HG02885 (cell line): ENCODE data around the gene UNC93B1.

Source experiments
- ATAC-seq: cut with Tn5 transposase; IDR thresholded peaks from one replicate; pipeline ENCODE4 v1.9.1; 2021; ENCODE audit warnings: mild to moderate bottlenecking; ENCODE audit not compliant: unreplicated experiment, poor library complexity

UNC93B1 gene, protein sequence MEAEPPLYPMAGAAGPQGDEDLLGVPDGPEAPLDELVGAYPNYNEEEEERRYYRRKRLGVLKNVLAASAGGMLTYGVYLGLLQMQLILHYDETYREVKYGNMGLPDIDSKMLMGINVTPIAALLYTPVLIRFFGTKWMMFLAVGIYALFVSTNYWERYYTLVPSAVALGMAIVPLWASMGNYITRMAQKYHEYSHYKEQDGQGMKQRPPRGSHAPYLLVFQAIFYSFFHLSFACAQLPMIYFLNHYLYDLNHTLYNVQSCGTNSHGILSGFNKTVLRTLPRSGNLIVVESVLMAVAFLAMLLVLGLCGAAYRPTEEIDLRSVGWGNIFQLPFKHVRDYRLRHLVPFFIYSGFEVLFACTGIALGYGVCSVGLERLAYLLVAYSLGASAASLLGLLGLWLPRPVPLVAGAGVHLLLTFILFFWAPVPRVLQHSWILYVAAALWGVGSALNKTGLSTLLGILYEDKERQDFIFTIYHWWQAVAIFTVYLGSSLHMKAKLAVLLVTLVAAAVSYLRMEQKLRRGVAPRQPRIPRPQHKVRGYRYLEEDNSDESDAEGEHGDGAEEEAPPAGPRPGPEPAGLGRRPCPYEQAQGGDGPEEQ

DNA sequence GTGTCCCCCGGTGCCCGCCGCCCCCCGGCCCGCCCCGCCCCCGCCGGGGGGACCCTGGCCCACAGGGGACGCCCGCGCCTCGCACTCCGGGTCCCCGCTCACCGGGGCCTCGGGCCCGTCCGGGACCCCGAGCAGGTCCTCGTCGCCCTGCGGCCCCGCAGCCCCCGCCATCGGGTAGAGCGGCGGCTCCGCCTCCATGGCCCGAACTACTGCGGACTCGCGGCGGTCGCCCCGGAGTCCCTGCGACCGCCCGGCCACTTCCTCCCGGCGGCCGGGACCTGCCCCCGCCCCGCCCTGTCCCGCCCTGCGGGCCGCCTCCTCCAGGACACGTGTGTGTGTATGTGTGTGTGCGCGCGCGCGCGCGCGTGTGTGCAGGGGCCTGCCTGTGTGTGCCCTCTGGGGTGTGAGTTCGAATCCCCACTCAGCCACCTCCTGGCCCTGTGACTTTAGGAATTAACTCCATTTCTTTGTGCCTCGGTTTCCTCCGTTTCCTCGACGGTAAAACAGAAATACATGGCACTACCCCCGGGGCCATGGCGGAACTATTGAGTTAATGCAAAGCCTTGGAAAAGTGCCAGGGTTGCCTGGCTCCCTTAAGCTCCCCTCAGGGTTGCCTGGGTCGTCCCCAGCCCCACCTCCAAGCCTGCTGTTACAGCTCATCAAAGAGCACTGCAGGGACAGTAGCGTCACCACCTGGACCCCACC lies at the start of gene UNC93B1:
TSS of gene UNC93B1 (minus strand) at position 252 of the 705 bp plus-strand sequence. CDS start at position 198, 54 bp downstream.
- ATAC-seq: peak; percentile 67

DNA sequence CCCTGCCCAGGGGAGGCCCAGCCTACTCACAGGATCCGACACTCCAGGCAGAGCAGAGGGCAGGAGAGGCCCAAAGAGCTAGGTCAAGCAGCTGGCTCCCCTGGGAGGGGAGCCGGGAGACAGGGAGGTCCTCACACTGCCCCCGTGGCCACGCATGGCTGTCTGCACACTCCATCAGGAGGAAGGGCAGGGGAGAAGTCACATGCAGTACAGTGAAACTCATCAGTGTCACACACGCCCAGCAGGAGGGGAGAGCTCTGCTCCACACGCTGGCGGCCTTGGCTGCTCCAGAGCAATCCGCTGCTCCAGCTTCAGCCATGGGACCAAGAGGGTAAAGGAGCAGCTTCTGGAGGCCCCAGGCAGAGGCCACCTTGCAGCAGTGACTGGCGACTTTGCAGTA lies 49.2 kb upstream of the UNC93B1 start:
- ATAC-seq: no peak

DNA sequence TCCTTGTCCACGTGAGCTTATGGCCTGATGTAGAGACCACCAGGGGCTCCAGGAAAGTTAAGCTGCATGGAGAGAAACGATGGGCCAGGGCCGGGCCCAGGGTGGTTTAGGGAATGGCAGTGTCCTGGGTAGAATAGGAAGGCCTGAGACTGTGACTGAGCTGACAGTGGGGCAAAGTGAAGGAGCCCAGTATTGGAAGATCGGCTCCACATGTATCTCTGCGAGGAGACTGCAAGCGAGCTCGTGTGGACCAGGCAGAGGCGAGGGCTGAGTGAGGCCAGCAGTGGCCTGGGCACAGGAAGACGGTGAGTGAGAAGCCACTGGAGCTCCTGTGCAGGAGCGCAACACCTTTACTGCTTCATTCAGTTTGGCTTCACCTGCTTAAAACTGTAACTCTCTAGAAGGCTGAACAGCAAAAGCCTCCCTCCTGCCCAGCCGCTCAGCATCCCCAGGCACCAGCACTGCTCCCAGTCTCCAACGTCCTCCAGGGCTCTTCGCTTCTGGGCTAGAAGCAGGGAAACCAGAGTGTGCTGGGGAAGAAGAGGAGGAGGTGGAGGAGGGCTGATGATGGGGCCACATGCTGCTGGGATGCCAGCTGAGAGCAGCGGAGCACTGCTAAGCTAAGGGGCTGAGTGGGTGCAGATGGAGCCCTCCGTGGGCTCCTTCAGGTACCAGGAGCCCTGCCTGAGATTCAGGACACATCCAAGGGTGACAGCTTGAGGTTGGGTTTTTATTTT lies 48.4 kb upstream of the UNC93B1 start:
- no peak for ATAC-seq

DNA sequence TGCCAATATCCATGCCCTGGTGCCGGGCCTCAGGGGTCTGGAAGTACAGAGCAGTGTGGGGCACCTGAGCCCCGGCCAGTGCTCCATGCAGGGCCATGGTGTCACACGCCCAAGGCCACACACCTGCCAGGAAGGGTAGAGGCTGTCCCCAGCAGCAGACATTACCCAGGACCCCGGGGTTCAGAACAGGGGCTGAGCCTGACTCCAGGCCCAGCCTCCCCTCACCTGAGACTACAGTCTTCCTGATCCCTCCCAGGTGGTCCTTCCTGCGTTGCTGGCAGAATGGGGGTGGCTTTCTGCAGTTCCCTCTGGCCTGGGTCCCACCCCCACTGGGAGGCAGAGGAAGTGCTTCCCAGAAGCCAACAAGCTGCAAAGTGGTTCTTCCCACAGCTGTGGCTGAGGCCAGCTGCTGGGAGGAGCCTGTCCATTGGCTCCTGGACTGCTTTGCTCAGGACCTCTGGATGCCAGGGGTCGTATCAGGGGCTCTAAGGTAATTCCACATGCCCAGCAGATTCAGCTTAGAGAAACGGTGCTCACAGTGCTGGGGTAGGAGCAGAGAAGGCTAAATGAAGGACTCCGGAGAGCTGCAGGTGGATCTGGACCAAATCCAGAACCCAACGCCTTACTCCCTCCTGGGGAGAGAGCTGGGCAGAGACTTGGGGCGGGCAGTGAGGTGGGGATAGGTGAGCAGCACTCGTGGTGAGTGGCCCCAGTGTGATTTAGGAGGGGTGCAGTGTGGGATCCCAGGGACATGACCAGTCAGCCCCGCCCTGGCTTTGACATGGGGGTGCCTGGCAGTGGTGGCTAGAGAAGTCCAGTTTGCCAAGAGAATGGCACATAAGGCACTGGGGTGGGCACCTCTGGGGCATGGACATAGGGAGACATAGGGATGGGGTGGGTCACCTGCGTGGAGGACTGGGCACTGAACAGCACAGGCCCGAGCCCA lies 47.6 kb upstream of the UNC93B1 start:
- ATAC-seq: no peak

DNA sequence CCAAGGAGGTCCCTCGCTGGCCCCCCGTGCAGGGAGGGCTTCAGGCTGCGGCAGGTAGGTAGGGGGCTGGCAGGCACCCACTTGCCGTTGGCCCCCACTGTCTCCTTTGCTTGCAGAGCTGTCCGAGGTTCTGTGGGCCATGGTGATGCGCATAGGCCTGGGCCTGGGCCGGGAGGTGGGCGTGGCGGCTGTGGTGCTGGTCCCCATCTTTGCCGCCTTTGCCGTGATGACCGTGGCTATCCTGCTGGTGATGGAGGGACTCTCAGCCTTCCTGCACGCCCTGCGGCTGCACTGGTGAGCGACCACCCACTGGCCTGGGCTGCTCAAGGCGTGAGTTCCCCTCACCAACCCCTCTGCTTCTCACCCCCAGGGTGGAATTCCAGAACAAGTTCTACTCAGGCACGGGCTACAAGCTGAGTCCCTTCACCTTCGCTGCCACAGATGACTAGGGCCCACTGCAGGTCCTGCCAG lies 46.5 kb upstream of the UNC93B1 start:
- ATAC-seq: no peak

DNA sequence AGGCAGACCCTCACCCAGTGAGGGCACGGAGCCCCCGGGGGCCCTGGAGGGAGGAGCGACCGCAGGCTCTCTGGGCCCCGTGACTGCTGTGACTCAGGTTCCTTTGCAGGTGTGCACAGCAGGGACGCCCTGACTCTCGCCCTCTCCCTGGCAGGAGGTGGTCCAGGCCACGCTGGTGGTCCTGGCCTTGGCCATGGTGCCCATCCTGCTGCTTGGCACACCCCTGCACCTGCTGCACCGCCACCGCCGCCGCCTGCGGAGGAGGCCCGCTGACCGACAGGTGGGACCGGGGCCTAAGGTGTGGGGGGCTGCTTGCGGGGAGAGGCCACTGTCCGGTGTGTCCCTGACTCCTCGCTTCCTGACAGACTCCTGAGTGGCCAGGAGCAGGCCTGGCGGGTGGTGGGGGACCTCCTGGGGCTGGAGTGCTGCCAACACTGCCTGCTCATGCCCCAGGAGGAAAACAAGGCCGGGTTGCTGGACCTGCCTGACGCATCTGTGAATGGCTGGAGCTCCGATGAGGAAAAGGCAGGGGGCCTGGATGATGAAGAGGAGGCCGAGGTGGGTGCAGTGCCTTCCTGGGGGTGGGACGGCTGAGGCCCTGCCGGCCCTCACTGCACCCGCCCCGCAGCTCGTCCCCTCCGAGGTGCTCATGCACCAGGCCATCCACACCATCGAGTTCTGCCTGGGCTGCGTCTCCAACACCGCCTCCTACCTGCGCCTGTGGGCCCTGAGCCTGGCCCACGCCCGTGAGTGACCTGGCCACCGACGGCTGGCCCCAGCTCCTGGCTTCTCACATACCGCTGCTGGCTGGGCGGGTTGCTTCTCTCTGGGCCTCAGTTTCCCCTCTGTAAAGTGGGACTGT lies 45.8 kb upstream of the UNC93B1 start:
- ATAC-seq: no peak

DNA sequence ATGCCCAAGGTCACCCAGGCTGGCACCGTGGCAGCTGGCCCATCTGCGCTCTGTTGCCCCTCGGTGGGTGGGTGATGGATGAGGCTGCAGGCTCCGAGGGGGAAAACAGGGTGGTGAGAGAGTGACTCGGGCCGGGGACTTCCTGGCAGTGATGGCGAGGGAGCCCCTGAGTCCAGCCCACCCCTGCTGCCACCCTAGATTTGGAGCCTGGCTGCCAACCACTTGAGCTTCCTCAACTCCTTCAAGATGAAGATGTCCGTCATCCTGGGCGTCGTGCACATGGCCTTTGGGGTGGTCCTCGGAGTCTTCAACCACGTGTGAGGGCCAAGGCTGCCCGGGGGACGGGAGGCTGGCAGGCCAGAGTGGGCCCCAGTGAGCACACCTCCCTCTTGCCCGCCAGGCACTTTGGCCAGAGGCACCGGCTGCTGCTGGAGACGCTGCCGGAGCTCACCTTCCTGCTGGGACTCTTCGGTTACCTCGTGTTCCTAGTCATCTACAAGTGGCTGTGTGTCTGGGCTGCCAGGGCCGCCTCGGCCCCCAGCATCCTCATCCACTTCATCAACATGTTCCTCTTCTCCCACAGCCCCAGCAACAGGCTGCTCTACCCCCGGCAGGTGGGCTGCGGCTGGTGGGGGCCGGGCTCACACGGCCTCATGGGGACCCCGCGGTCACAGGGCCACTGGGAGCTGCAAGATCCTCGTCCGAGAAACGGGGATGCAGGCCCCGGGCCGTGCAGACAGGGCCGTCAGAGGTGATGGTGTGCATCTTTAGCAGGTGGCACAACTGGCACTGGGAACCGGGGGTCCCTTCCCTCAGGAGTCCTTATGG lies 45.0 kb upstream of the UNC93B1 start:
- ATAC-seq: no peak

DNA sequence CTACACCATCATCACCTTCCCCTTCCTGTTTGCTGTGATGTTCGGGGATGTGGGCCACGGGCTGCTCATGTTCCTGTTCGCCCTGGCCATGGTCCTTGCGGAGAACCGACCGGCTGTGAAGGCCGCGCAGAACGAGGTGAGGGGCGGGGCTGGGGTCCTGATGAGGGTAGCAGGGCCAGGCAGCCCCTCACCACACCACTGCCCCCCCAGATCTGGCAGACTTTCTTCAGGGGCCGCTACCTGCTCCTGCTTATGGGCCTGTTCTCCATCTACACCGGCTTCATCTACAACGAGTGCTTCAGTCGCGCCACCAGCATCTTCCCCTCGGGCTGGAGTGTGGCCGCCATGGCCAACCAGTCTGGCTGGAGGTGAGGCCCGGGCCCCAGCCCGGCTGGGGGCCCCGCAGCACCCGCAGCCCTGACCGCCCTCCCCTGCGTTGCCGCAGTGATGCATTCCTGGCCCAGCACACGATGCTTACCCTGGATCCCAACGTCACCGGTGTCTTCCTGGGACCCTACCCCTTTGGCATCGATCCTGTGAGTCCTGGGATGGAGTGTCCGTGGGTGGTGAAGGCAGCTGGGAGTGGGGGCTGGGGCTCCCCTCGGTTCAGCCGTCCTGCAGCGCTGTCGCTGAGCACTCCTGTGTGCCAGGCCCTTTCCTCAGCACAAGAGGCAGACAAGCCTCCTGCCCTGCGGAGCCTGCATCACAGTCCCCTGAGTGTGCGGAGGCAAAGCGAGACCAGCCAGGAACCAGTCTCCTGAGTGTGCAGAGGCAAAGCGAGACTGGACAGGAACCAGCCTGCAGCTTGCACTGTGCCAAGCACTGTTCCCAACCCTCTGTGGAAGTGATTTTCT lies 43.8 kb upstream of the UNC93B1 start:
- no peak for ATAC-seq

DNA sequence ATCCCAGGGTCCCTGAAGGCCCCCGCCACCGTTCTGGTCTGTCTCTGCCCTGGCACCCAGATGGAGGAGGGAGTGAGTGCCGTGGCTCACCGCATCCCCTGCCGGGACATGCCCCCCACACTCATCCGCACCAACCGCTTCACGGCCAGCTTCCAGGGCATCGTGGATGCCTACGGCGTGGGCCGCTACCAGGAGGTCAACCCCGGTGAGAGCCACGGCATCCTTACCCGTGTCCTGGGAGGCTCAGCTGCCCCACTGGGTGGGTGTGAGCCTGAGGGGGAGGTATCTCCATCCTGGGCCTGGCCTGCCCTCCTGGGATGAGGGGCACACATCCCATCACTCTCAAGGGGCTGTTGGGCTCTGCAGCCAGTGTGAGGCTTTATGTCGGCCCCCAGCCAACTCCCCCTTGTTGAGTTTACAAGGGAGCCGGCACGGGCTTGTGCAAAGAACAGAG lies 41.0 kb upstream of the UNC93B1 start:
- no peak for ATAC-seq

DNA sequence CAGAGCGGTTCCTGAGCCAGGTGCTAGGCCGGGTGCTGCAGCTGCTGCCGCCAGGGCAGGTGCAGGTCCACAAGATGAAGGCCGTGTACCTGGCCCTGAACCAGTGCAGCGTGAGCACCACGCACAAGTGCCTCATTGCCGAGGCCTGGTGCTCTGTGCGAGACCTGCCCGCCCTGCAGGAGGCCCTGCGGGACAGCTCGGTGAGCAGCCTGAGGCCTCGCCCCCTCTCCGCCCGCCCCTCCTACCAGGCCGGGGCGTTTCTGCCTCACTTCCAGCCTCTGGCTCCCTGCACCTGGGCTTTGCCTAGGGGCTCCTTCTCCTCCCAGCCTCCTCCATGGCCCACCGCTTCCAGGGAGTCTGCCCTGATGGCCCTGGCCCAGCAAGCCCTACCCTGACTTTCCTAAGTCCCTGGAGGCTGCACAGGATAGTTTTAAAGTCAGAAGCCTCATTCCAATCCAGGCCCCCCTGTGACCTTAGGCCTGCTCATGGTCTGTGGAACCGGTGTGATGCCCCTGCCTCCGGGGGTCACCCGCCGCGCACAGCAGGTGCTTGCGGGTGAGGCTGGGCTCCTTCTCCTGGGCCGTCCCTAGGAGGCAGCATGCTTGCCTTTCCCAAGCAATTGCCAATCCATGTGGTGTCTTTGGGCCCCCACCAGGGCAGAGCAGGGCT lies 40.4 kb upstream of the UNC93B1 start:
- no peak for ATAC-seq

DNA sequence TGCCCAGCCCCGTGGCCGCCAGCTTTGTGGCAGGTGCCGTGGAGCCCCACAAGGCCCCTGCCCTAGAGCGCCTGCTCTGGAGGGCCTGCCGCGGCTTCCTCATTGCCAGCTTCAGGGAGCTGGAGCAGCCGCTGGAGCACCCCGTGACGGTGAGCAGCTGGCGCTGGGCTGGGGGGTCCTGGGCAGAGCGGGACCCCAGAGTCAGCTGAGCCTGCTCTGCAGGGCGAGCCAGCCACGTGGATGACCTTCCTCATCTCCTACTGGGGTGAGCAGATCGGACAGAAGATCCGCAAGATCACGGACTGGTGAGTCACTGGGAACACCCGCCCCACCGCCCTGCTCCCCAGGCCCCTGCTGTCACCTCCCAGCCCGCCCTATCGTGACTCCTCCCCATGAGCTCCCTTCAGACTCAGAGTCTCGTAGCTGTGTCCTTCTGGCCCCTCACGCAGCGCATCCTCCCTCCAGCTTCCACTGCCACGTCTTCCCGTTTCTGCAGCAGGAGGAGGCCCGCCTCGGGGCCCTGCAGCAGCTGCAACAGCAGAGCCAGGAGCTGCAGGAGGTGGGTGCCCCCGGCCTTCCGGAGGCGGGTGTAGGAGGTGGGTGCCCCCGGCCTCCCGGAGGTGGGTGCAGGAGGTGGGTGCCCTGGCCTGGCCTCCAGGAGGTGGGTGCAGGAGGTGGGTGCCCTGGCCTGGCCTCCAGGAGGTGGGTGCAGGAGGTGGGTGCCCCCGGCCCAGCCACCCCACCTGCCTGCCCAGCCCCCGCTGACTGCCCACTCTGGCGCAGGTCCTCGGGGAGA lies 39.6 kb upstream of the UNC93B1 start:
- ATAC-seq: no peak

DNA sequence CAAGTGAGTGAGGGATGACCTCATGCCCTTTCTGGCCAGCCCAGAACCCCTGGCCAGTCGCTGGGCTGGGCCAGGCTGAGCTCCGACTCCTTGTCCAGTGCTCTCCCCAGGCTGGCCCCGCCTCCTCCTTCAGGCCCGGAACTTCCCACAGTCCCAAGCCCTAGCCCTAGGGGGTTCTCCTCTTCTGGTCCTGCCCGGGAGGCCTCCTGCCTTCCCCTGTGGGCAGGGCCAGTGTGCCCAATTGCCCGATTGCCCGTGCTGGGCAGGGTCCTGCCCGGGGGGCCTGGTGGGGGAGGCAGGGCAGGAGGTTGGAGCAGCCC lies 39.1 kb upstream of the UNC93B1 start:
- ATAC-seq: no peak

DNA sequence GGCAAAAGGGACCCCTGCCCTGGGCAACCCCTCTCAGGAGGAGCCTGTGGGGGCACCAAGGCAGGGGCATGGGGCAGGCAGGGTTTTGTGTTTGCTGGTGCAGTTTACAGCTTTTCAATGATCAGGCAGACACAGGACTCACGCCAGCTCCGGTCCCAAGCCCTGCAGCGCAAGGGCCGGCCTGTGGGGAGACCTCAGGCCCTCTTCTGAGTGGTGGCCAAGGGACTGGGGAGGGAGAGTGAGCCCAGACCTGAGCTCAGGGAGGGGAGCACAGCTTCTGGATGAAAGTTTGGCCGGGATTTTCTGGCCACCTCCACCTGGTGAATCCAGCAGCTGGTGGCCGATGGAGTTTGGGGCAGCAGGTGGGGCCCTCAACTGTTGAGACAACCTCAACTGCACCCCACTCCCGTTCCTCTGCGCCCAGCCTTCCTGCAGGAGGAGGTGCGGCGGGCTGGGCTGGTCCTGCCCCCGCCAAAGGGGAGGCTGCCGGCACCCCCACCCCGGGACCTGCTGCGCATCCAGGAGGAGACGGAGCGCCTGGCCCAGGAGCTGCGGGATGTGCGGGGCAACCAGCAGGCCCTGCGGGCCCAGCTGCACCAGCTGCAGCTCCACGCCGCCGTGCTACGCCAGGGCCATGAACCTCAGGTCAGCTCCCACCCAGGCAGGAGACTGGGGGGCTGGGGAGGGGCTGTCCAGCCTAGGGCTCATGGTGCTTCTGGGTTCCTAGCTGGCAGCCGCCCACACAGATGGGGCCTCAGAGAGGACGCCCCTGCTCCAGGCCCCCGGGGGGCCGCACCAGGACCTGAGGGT lies 38.5 kb upstream of the UNC93B1 start:
- no peak for ATAC-seq

DNA sequence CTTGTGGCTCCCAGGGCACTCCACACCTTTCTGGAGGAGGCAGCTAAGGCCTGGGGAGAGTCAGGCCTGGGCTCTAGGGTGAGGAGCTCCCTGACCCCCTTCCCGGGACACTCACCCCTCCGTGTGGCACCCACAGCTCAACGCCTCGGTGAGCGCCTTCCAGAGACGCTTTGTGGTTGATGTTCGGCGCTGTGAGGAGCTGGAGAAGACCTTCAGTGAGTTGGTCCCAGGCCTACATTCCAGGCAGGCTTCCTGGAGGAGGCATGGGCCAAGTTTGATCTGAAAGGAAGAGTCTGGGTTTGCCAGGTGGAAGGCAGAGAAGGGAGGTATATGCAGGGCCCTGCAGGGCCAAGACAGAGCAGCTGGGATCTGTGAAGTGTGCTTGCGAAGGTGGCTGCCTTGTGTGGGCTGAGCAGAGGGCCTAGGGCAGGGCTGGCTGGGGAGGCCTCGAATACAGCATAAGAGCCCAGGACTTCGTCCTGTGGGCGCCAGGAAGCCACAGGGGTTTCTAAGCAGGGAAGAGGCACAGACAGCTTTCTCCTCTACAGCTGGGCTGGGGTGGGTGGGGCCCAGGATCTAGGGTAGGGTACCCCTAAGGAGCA lies 37.8 kb upstream of the UNC93B1 start:
- no peak for ATAC-seq
